ENCODE results near the gene RPH3AL.
A peak's percentile ranks its signal among the peaks of the same experiment; 100 is the strongest.

Gene RPH3AL

GRCh38 chr17:350706-351448 is 1.7 kb downstream of the RPH3AL start:
- DNase-seq, result no peak

GRCh38 chr17:349666-350065 is 2.9 kb downstream of the RPH3AL start:
- no peak for DNase-seq

GRCh38 chr17:348692-349425 is 3.7 kb downstream of the RPH3AL start:
- DNase-seq, result no peak

- no peak for DNase-seq
Measured at GRCh38 chr17:348012-348411, 4.6 kb downstream of the RPH3AL start.

GRCh38 chr17:347309-347899 is 5.2 kb downstream of the RPH3AL start:
- DNase-seq, result no peak

- no peak for DNase-seq
Measured at GRCh38 chr17:345992-346785, 6.4 kb downstream of the RPH3AL start.

GRCh38 chr17:345261-345660 is 7.3 kb downstream of the RPH3AL start:
- no peak for DNase-seq

- no peak for DNase-seq
Measured at GRCh38 chr17:343875-344752, 8.5 kb downstream of the RPH3AL start.

GRCh38 chr17:343211-343610 is 9.4 kb downstream of the RPH3AL start:
- no peak for DNase-seq

- no peak for DNase-seq
Measured at GRCh38 chr17:340074-340473, 12.5 kb downstream of the RPH3AL start.

GRCh38 chr17:339193-340061 is 13.2 kb downstream of the RPH3AL start:
- DNase-seq, result peak; percentile 80

- DNase-seq, result no peak
Measured at GRCh38 chr17:338442-339192, 14.0 kb downstream of the RPH3AL start.

- peak; percentile 64 for DNase-seq
Measured at GRCh38 chr17:337866-338265, 14.7 kb downstream of the RPH3AL start.

- DNase-seq, result no peak
Measured at GRCh38 chr17:337453-337852, 15.2 kb downstream of the RPH3AL start.

GRCh38 chr17:337022-337420 is 15.6 kb downstream of the RPH3AL start:
- no peak for DNase-seq

- DNase-seq, result peak; percentile 40
Measured at GRCh38 chr17:336110-337021, 16.2 kb downstream of the RPH3AL start.

- DNase-seq, result no peak
Measured at GRCh38 chr17:335691-336090, 16.9 kb downstream of the RPH3AL start.

GRCh38 chr17:334974-335481 is 17.6 kb downstream of the RPH3AL start:
- no peak for DNase-seq
